SK-N-SH (cell line): ENCODE data around the gene NWD2.

Experiments used
- EP300 ChIP-seq, 2 experiments: IDR thresholded peaks; 2 replicates each; pipeline versions ENCODE4 v1.4.0 to v1.6.1; 2012; ENCODE audit warnings: borderline replicate concordance in 1 of 2, low read depth in 1 of 2, low read length in 1 of 2
- EZH2phosphoT487 ChIP-seq: fragments of 200-600 bp; sonication (generic); IDR thresholded peaks from 2 replicates; pipeline ENCODE4 v1.6.1; 2017; ENCODE audit warnings: low read depth, mixed run types, mild to moderate bottlenecking, antibody characterized with exemption, moderate library complexity, borderline replicate concordance
- FOXM1 ChIP-seq: IDR thresholded peaks from 2 replicates; pipeline ENCODE4 v1.4.0; 2012; ENCODE audit warnings: low read depth, mild to moderate bottlenecking
- JUND ChIP-seq: IDR thresholded peaks from 2 replicates; pipeline ENCODE4 v1.4.0; 2012
- MAX ChIP-seq: IDR thresholded peaks from 2 replicates; pipeline ENCODE4 v1.4.0; 2012; ENCODE audit warnings: low read depth
- NFIC ChIP-seq: IDR thresholded peaks from 2 replicates; pipeline ENCODE4 v1.4.0; 2012; ENCODE audit warnings: borderline replicate concordance
- POLR2AphosphoS5 ChIP-seq: IDR thresholded peaks from 2 replicates; pipeline ENCODE4 v1.6.1; 2012; ENCODE audit warnings: low read depth, low read length
- RAD21 ChIP-seq: IDR thresholded peaks from 2 replicates; pipeline ENCODE4 v1.6.1; 2012; ENCODE audit warnings: mild to moderate bottlenecking, low read length
- RXRA ChIP-seq: IDR thresholded peaks from 2 replicates; pipeline ENCODE4 v1.4.0; 2012; ENCODE audit warnings: low read depth, mild to moderate bottlenecking, borderline replicate concordance
- TCF12 ChIP-seq: IDR thresholded peaks from 2 replicates; pipeline ENCODE4 v1.4.0; 2012
- TEAD4 ChIP-seq: IDR thresholded peaks from 2 replicates; pipeline ENCODE4 v1.4.0; 2012; ENCODE audit warnings: mild to moderate bottlenecking, borderline replicate concordance; ENCODE audit not compliant: insufficient read depth
- TF ChIP-seq, protein P1 (sequence below): fragments of 200-600 bp; sonication (generic); IDR thresholded peaks from 2 replicates; pipeline ENCODE4 v1.6.1; 2017; ENCODE audit warnings: antibody characterized with exemption, mild to moderate bottlenecking, moderate library complexity
- TF ChIP-seq, protein P2 (sequence below): IDR thresholded peaks from 2 replicates; pipeline ENCODE4 v1.6.1; 2012; ENCODE audit warnings: mild to moderate bottlenecking, low read depth, low read length, moderate library complexity

GRCh38 chr4:37480509-37480908, 236.0 kb downstream of the NWD2 start:
- TF ChIP-seq, protein P1, sequence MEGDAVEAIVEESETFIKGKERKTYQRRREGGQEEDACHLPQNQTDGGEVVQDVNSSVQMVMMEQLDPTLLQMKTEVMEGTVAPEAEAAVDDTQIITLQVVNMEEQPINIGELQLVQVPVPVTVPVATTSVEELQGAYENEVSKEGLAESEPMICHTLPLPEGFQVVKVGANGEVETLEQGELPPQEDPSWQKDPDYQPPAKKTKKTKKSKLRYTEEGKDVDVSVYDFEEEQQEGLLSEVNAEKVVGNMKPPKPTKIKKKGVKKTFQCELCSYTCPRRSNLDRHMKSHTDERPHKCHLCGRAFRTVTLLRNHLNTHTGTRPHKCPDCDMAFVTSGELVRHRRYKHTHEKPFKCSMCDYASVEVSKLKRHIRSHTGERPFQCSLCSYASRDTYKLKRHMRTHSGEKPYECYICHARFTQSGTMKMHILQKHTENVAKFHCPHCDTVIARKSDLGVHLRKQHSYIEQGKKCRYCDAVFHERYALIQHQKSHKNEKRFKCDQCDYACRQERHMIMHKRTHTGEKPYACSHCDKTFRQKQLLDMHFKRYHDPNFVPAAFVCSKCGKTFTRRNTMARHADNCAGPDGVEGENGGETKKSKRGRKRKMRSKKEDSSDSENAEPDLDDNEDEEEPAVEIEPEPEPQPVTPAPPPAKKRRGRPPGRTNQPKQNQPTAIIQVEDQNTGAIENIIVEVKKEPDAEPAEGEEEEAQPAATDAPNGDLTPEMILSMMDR, result no peak
- TF ChIP-seq EZH2phosphoT487 (no peak), RAD21 (no peak), EP300 (IDR thresholded peaks at IDR 0.05; ENCODE audit: borderline replicate concordance in 1 of 2, low read depth in 1 of 2, low read length in 1 of 2) (no peak), TCF12 (no peak), MAX (no peak), FOXM1 (no peak), POLR2AphosphoS5 (no peak), TEAD4 (no peak), JUND (no peak), NFIC (no peak), RXRA (no peak)
- TF ChIP-seq, protein P2, sequence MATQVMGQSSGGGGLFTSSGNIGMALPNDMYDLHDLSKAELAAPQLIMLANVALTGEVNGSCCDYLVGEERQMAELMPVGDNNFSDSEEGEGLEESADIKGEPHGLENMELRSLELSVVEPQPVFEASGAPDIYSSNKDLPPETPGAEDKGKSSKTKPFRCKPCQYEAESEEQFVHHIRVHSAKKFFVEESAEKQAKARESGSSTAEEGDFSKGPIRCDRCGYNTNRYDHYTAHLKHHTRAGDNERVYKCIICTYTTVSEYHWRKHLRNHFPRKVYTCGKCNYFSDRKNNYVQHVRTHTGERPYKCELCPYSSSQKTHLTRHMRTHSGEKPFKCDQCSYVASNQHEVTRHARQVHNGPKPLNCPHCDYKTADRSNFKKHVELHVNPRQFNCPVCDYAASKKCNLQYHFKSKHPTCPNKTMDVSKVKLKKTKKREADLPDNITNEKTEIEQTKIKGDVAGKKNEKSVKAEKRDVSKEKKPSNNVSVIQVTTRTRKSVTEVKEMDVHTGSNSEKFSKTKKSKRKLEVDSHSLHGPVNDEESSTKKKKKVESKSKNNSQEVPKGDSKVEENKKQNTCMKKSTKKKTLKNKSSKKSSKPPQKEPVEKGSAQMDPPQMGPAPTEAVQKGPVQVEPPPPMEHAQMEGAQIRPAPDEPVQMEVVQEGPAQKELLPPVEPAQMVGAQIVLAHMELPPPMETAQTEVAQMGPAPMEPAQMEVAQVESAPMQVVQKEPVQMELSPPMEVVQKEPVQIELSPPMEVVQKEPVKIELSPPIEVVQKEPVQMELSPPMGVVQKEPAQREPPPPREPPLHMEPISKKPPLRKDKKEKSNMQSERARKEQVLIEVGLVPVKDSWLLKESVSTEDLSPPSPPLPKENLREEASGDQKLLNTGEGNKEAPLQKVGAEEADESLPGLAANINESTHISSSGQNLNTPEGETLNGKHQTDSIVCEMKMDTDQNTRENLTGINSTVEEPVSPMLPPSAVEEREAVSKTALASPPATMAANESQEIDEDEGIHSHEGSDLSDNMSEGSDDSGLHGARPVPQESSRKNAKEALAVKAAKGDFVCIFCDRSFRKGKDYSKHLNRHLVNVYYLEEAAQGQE, result no peak
